ENCODE results near the gene LCN12.

- TF ChIP-seq, protein P1, sequence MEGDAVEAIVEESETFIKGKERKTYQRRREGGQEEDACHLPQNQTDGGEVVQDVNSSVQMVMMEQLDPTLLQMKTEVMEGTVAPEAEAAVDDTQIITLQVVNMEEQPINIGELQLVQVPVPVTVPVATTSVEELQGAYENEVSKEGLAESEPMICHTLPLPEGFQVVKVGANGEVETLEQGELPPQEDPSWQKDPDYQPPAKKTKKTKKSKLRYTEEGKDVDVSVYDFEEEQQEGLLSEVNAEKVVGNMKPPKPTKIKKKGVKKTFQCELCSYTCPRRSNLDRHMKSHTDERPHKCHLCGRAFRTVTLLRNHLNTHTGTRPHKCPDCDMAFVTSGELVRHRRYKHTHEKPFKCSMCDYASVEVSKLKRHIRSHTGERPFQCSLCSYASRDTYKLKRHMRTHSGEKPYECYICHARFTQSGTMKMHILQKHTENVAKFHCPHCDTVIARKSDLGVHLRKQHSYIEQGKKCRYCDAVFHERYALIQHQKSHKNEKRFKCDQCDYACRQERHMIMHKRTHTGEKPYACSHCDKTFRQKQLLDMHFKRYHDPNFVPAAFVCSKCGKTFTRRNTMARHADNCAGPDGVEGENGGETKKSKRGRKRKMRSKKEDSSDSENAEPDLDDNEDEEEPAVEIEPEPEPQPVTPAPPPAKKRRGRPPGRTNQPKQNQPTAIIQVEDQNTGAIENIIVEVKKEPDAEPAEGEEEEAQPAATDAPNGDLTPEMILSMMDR (IDR thresholded peaks at IDR 0.05; ENCODE audit: low read depth, low read length), result no peak
- no peak for TF ChIP-seq EZH2phosphoT487 (IDR thresholded peaks at IDR 0.05; ENCODE audit: low read depth)
Observed at GRCh38 chr9:136978073-136978864, 26.2 kb downstream of the LCN12 start.
